ENCODE measurements around the gene CYTH2. TPM values are rescaled to one million over a fixed set of nuclear protein-coding genes. Genes with fewer than 3 reads are reported as not detected.
"Not testable (repeated sequence)": the region's sequence is repeated elsewhere in the genome, so short reads cannot be mapped to it uniquely, and the experiment has no call there.

Gene CYTH2
- total RNA-seq, 3 donors from 2014 or later (not counting 1 experiment from before 2014, with no cell fraction given), result 38.5 to 44.1 (median 39.2) TPM

GRCh38 chr19:48487544-48487943 is 18.4 kb downstream of the CYTH2 start:
- intact Hi-C loops (cut with micrococcal nuclease), result no loop called here
- 94% methylated on average over 6 of the region's 6 CpGs for WGBS (ENCODE audit: insufficient coverage)
- no peak for TF ChIP-seq CTCF (IDR thresholded peaks at IDR 0.05)
- Histone ChIP-seq H3K4me3 (ENCODE audit: low read length) (no peak overlapping the region), H3K4me1 (ENCODE audit: control insufficient read depth, insufficient read depth, low read length) (peaks cover 30% of the 10 kb centered on the region), H3K27ac (ENCODE audit: low read length) (no peak overlapping the region), H3K27me3 (ENCODE audit: control insufficient read depth, insufficient read depth, low read length) (peaks cover 13% of the 10 kb centered on the region), H3K9me3 (ENCODE audit: control insufficient read depth, insufficient read depth, low read length) (no peaks in the 10 kb centered on the region), H3K36me3 (ENCODE audit: control insufficient read depth, insufficient read depth, low read length) (no peaks in the 10 kb centered on the region)
- Mint-ChIP-seq H3K4me1 (peaks cover 17 to 23% of the 10 kb centered on the region in 2 donors), H3K4me3 (no peak overlapping the region), H3K9me3 (no peaks in the 10 kb centered on the region), H3K36me3 (no peaks in the 10 kb centered on the region), H3K27ac (no peak overlapping the region), H3K27me3 (ENCODE audit: low read depth in 2 of 2) (peaks cover 0 to 18% of the 10 kb centered on the region in 2 donors)
- ATAC-seq (no peak), DNase-seq (no peak)

GRCh38 chr19:48487948-48488347 is 18.8 kb downstream of the CYTH2 start:
- Mint-ChIP-seq H3K4me3 (no peak overlapping the region), H3K36me3 (no peaks in the 10 kb centered on the region), H3K27me3 (ENCODE audit: low read depth in 2 of 2) (peaks cover 0 to 21% of the 10 kb centered on the region in 2 donors), H3K4me1 (peaks cover 21 to 27% of the 10 kb centered on the region in 2 donors), H3K27ac (no peak overlapping the region), H3K9me3 (no peaks in the 10 kb centered on the region)
- no peaks in the 10 kb centered on the region for H3K9me3 ChIP-seq (ENCODE audit: control insufficient read depth, insufficient read depth, low read length)
- intact Hi-C loops (cut with micrococcal nuclease), result no loop called here
- no peak for TF ChIP-seq CTCF (IDR thresholded peaks at IDR 0.05)
- WGBS (ENCODE audit: insufficient coverage), result 88% methylated on average over 8 of the region's 8 CpGs
- peaks cover 13% of the 10 kb centered on the region for H3K27me3 ChIP-seq (ENCODE audit: control insufficient read depth, insufficient read depth, low read length)
- peaks cover 34% of the 10 kb centered on the region for H3K4me1 ChIP-seq (ENCODE audit: control insufficient read depth, insufficient read depth, low read length)
- DNase-seq, result no peak
- no peak overlapping the region for H3K27ac ChIP-seq (ENCODE audit: low read length)
- no peak overlapping the region for H3K4me3 ChIP-seq (ENCODE audit: low read length)
- no peak for ATAC-seq
- H3K36me3 ChIP-seq (ENCODE audit: control insufficient read depth, insufficient read depth, low read length), result no peaks in the 10 kb centered on the region

GRCh38 chr19:48488478-48488877 is 19.3 kb downstream of the CYTH2 start:
- Histone ChIP-seq H3K27me3 (ENCODE audit: control insufficient read depth, insufficient read depth, low read length) (peaks cover 13% of the 10 kb centered on the region), H3K4me1 (ENCODE audit: control insufficient read depth, insufficient read depth, low read length) (peaks cover 36% of the 10 kb centered on the region)
- H3K4me3 Mint-ChIP-seq; H3K36me3 ChIP-seq (ENCODE audit: control insufficient read depth, insufficient read depth, low read length); H3K27ac ChIP-seq (ENCODE audit: low read length); H3K4me3 ChIP-seq (ENCODE audit: low read length); ATAC-seq; H3K36me3 Mint-ChIP-seq; DNase-seq; H3K9me3 Mint-ChIP-seq; H3K27ac Mint-ChIP-seq; H3K9me3 ChIP-seq (ENCODE audit: control insufficient read depth, insufficient read depth, low read length); intact Hi-C loops (cut with micrococcal nuclease): not testable (repeated sequence)
- WGBS (ENCODE audit: insufficient coverage), result 88% methylated on average over 7 of the region's 7 CpGs
- Mint-ChIP-seq H3K4me1 (peaks cover 22 to 31% of the 10 kb centered on the region in 2 donors), H3K27me3 (ENCODE audit: low read depth in 2 of 2) (peaks cover 0 to 21% of the 10 kb centered on the region in 2 donors)

GRCh38 chr19:48489608-48490216 is 20.5 kb downstream of the CYTH2 start:
- intact Hi-C loops (cut with micrococcal nuclease), result loop anchor here (5.0 kb wide), 1 partner anchor 148 kb away; the partner anchor contains the start of gene DBP
- DNase-seq (peak; percentile 80 to 88), ATAC-seq (peak in 2 of 3 donors; percentile 19 to 28)
- no peaks in the 10 kb centered on the region for H3K36me3 Mint-ChIP-seq
- no peaks in the 10 kb centered on the region for H3K36me3 ChIP-seq (ENCODE audit: control insufficient read depth, insufficient read depth, low read length)
- H3K27ac Mint-ChIP-seq, result no peak overlapping the region
- H3K27me3 Mint-ChIP-seq (ENCODE audit: low read depth in 2 of 2), result peaks cover 0 to 16% of the 10 kb centered on the region in 2 donors
- peaks cover 13% of the 10 kb centered on the region for H3K27me3 ChIP-seq (ENCODE audit: control insufficient read depth, insufficient read depth, low read length)
- peaks cover 22 to 39% of the 10 kb centered on the region in 2 donors for H3K4me1 Mint-ChIP-seq
- WGBS (ENCODE audit: insufficient coverage), result 22% methylated on average over 19 of the region's 19 CpGs
- TF ChIP-seq CTCF (IDR thresholded peaks at IDR 0.05), result peak; percentile 89
- H3K4me3 Mint-ChIP-seq, result peak overlapping the region; percentile 35
- H3K9me3 Mint-ChIP-seq, result no peaks in the 10 kb centered on the region
- H3K9me3 ChIP-seq (ENCODE audit: control insufficient read depth, insufficient read depth, low read length), result no peaks in the 10 kb centered on the region
- H3K4me3 ChIP-seq (ENCODE audit: low read length), result no peak overlapping the region
- no peak overlapping the region for H3K27ac ChIP-seq (ENCODE audit: low read length)
- H3K4me1 ChIP-seq (ENCODE audit: control insufficient read depth, insufficient read depth, low read length), result peaks cover 42% of the 10 kb centered on the region
